ENCODE measurements around the gene SLC24A1.

The SLC24A1 gene

DNA sequence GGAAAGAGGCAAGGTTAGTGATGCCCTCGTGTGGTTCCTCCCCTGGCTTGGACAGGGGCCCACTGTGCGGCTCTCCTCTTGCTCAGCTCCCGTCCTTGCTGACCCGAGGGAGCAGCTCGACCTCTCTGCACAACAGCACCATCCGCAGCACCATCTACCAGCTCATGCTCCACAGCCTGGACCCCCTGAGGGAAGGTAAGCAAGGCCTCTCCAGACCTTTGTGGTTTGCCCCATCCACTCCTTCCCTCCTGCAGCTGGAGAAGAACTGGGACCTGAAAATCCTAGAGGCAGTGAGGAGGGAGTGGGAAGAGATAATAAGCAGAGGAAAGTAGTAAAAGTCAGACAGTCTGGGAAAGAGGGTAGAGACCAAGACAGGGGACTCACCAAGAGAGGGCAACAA is 17.8 kb downstream of the SLC24A1 start:
- no peak overlapping the region for H3K56ac ChIP-seq (ENCODE audit: low read length)
- no peak overlapping the region for H3K4me2 ChIP-seq (ENCODE audit: low read length)
- WGBS (ENCODE audit: extremely low coverage, insufficient coverage, low lambda C conversion rate): no CpG with 5 or more reads among the region's 6 CpGs
- no peak overlapping the region for H3K27ac ChIP-seq (ENCODE audit: low read depth, low read length)
- no peak overlapping the region for H3K4ac ChIP-seq (ENCODE audit: low read depth, low read length)
- H3K9ac ChIP-seq (ENCODE audit: low read length): no peak overlapping the region
- no peak overlapping the region for H4K8ac ChIP-seq (ENCODE audit: low read depth, low read length)
- H2BK120ac ChIP-seq (ENCODE audit: low read depth, low read length): no peak overlapping the region
- H3K23ac ChIP-seq (ENCODE audit: low read length): no peak overlapping the region
- no peak overlapping the region for H3K4me3 ChIP-seq (ENCODE audit: low read length)
- H2AK5ac ChIP-seq (ENCODE audit: low read length): no peak overlapping the region
- H3K18ac ChIP-seq (ENCODE audit: low read length): no peak overlapping the region
- H3K27me3 ChIP-seq (ENCODE audit: insufficient read depth, low read length, poor library complexity): no peaks in the 10 kb centered on the region
- no peak overlapping the region for H2BK15ac ChIP-seq (replicated peaks; ENCODE audit: low read depth)
- no peak for DNase-seq
- no peak overlapping the region for H4K5ac ChIP-seq (ENCODE audit: low read length)
- no peaks in the 10 kb centered on the region for H3K36me3 ChIP-seq (ENCODE audit: control insufficient read depth, insufficient read depth, low read length)
- no peaks in the 10 kb centered on the region for H3K4me1 ChIP-seq (ENCODE audit: control insufficient read depth, low read depth, low read length)
- H3K79me2 ChIP-seq (ENCODE audit: control insufficient read depth, insufficient read depth, low read length): no peaks in the 10 kb centered on the region
- H2BK5ac ChIP-seq (ENCODE audit: low read length): no peak overlapping the region
- no peaks in the 10 kb centered on the region for H3K79me1 ChIP-seq (ENCODE audit: low read length)

DNA sequence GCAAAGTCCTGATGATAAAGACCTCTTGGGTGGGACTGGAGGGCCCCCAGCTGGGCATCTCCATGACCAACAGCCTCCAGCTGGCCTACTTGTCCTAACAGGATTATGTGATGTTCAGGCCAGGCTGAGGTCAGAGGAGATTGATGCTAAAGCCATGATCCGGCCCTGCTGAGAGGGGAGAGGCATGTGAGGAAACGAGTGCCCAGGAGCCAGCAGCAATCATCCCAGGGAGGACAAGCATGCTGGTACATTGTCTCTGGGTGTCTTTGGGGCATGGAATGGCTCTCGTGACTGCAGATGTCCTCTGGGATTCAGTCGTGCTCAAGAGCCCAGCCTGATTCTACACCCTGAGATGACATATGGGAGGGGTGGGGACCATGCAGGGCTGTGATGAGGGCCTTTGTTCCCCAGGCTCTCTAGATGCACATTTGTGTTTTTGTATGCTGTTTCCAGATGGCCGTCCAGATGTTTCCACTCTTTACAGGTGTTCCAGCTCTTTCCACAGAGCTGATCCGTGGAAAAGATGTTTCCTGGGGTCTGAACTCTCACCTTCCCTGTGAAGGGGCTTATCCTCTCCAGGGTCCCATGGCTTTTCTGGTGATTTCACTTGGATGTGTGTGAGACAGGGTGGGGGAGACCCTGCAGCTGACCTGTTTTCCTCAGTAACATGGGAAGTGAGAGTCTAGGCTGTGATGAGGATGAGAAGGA is 20.2 kb downstream of the SLC24A1 start:
- Histone ChIP-seq H3K27ac (ENCODE audit: low read depth, low read length) (no peak overlapping the region), H3K56ac (ENCODE audit: low read length) (no peak overlapping the region), H3K79me2 (ENCODE audit: control insufficient read depth, insufficient read depth, low read length) (no peaks in the 10 kb centered on the region), H3K9ac (ENCODE audit: low read length) (no peak overlapping the region), H4K5ac (ENCODE audit: low read length) (no peak overlapping the region), H3K27me3 (ENCODE audit: insufficient read depth, low read length, poor library complexity) (no peaks in the 10 kb centered on the region), H3K4me3 (ENCODE audit: low read length) (no peak overlapping the region), H3K79me1 (ENCODE audit: low read length) (no peaks in the 10 kb centered on the region), H2BK5ac (ENCODE audit: low read length) (no peak overlapping the region), H3K18ac (ENCODE audit: low read length) (no peak overlapping the region), H2AK5ac (ENCODE audit: low read length) (no peak overlapping the region), H3K4me2 (ENCODE audit: low read length) (no peak overlapping the region), H2BK15ac (replicated peaks; ENCODE audit: low read depth) (no peak overlapping the region), H3K4ac (ENCODE audit: low read depth, low read length) (no peak overlapping the region), H4K8ac (ENCODE audit: low read depth, low read length) (no peak overlapping the region), H3K36me3 (ENCODE audit: control insufficient read depth, insufficient read depth, low read length) (no peaks in the 10 kb centered on the region), H2BK120ac (ENCODE audit: low read depth, low read length) (no peak overlapping the region), H3K23ac (ENCODE audit: low read length) (no peak overlapping the region), H3K4me1 (ENCODE audit: control insufficient read depth, low read depth, low read length) (no peaks in the 10 kb centered on the region)
- WGBS (ENCODE audit: extremely low coverage, insufficient coverage, low lambda C conversion rate): no CpG with 5 or more reads among the region's 6 CpGs
- DNase-seq: peak; percentile 28

DNA sequence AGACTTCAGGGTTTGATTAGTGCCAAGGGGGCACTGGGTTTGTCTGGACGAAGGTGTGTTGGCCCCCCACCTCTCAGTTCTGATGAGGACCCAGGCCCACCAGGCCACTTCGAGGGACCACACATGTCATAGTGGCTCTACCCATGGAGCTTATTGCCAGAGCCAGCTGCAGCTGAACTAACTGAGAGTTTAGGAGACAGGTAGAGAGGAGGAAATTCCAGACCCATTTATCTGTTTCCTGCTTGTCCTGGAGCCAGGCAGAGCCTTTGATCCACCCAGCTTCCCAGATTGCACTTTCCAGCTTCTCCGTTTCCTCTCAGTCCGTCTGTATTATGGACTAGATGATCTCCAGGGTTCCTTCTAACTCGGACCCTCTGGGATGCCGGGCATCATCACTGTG is 20.9 kb downstream of the SLC24A1 start:
- no peak overlapping the region for H3K4me2 ChIP-seq (ENCODE audit: low read length)
- no peak overlapping the region for H3K23ac ChIP-seq (ENCODE audit: low read length)
- H3K56ac ChIP-seq (ENCODE audit: low read length): no peak overlapping the region
- no peak overlapping the region for H3K18ac ChIP-seq (ENCODE audit: low read length)
- no peak overlapping the region for H2AK5ac ChIP-seq (ENCODE audit: low read length)
- no peak overlapping the region for H4K8ac ChIP-seq (ENCODE audit: low read depth, low read length)
- H3K4me1 ChIP-seq (ENCODE audit: control insufficient read depth, low read depth, low read length): no peaks in the 10 kb centered on the region
- no peak for DNase-seq
- no peak overlapping the region for H4K5ac ChIP-seq (ENCODE audit: low read length)
- H2BK120ac ChIP-seq (ENCODE audit: low read depth, low read length): no peak overlapping the region
- no peaks in the 10 kb centered on the region for H3K36me3 ChIP-seq (ENCODE audit: control insufficient read depth, insufficient read depth, low read length)
- H2BK15ac ChIP-seq (replicated peaks; ENCODE audit: low read depth): no peak overlapping the region
- no peak overlapping the region for H3K27ac ChIP-seq (ENCODE audit: low read depth, low read length)
- no peak overlapping the region for H3K9ac ChIP-seq (ENCODE audit: low read length)
- no peak overlapping the region for H3K4ac ChIP-seq (ENCODE audit: low read depth, low read length)
- H3K79me2 ChIP-seq (ENCODE audit: control insufficient read depth, insufficient read depth, low read length): no peaks in the 10 kb centered on the region
- no peaks in the 10 kb centered on the region for H3K27me3 ChIP-seq (ENCODE audit: insufficient read depth, low read length, poor library complexity)
- WGBS (ENCODE audit: extremely low coverage, insufficient coverage, low lambda C conversion rate): no CpG with 5 or more reads among the region's 6 CpGs
- H3K4me3 ChIP-seq (ENCODE audit: low read length): no peak overlapping the region
- H3K79me1 ChIP-seq (ENCODE audit: low read length): no peaks in the 10 kb centered on the region
- no peak overlapping the region for H2BK5ac ChIP-seq (ENCODE audit: low read length)

DNA sequence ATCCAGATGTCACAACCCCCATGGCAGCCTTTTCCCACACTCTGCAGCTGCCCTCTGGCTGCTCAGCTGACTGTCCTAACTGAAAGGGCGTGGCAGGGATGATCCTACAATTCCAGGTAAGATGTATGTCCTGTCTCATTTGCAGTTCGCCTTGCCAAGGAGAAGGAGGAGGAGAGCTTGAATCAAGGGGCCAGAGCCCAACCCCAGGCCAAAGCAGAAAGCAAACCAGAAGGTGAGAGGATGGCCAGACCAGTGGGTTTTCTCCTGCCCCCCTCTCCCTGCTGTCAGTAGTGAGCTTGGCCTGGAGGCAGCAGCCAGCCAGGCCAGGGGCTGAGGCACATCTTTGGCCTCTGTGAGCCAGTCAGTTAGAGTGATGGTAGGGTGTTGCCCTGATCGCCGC is 22.5 kb downstream of the SLC24A1 start:
- H3K4me2 ChIP-seq (ENCODE audit: low read length): no peak overlapping the region
- no peak overlapping the region for H3K9ac ChIP-seq (ENCODE audit: low read length)
- H4K5ac ChIP-seq (ENCODE audit: low read length): no peak overlapping the region
- H2BK5ac ChIP-seq (ENCODE audit: low read length): no peak overlapping the region
- H3K23ac ChIP-seq (ENCODE audit: low read length): peak overlapping the region; percentile 59
- no peak overlapping the region for H3K56ac ChIP-seq (ENCODE audit: low read length)
- H4K8ac ChIP-seq (ENCODE audit: low read depth, low read length): no peak overlapping the region
- WGBS (ENCODE audit: extremely low coverage, insufficient coverage, low lambda C conversion rate): no CpG with 5 or more reads among the region's 4 CpGs
- DNase-seq: no peak
- no peaks in the 10 kb centered on the region for H3K27me3 ChIP-seq (ENCODE audit: insufficient read depth, low read length, poor library complexity)
- H3K4me3 ChIP-seq (ENCODE audit: low read length): no peak overlapping the region
- no peaks in the 10 kb centered on the region for H3K79me1 ChIP-seq (ENCODE audit: low read length)
- no peaks in the 10 kb centered on the region for H3K4me1 ChIP-seq (ENCODE audit: control insufficient read depth, low read depth, low read length)
- no peak overlapping the region for H3K18ac ChIP-seq (ENCODE audit: low read length)
- H2AK5ac ChIP-seq (ENCODE audit: low read length): no peak overlapping the region
- H2BK15ac ChIP-seq (replicated peaks; ENCODE audit: low read depth): no peak overlapping the region
- H2BK120ac ChIP-seq (ENCODE audit: low read depth, low read length): no peak overlapping the region
- H3K27ac ChIP-seq (ENCODE audit: low read depth, low read length): no peak overlapping the region
- no peak overlapping the region for H3K4ac ChIP-seq (ENCODE audit: low read depth, low read length)
- H3K79me2 ChIP-seq (ENCODE audit: control insufficient read depth, insufficient read depth, low read length): no peaks in the 10 kb centered on the region
- no peaks in the 10 kb centered on the region for H3K36me3 ChIP-seq (ENCODE audit: control insufficient read depth, insufficient read depth, low read length)

DNA sequence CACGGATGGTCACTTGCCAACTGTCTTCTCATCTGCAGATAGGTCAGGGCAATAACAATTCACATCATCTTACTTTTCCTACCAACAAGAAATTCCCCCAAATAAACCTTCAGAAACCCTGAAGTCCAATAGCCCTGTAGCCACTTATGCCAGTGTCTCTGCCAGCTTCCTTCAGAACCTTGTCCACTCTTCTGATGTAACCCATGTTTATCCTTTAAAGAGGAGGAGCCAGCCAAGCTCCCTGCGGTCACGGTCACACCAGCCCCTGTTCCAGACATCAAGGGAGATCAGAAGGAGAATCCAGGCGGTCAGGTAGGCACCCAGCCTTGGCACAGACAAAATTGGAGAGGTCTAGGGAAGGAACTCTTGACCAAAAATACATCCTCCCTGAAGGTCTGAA is 23.7 kb downstream of the SLC24A1 start:
- H3K4ac ChIP-seq (ENCODE audit: low read depth, low read length): no peak overlapping the region
- WGBS (ENCODE audit: extremely low coverage, insufficient coverage, low lambda C conversion rate): no CpG with 5 or more reads among the region's 4 CpGs
- no peaks in the 10 kb centered on the region for H3K79me1 ChIP-seq (ENCODE audit: low read length)
- H3K36me3 ChIP-seq (ENCODE audit: control insufficient read depth, insufficient read depth, low read length): no peaks in the 10 kb centered on the region
- H3K27me3 ChIP-seq (ENCODE audit: insufficient read depth, low read length, poor library complexity): no peaks in the 10 kb centered on the region
- no peak overlapping the region for H2BK120ac ChIP-seq (ENCODE audit: low read depth, low read length)
- DNase-seq: no peak
- no peak overlapping the region for H3K27ac ChIP-seq (ENCODE audit: low read depth, low read length)
- H2BK15ac ChIP-seq (replicated peaks; ENCODE audit: low read depth): no peak overlapping the region
- no peak overlapping the region for H3K23ac ChIP-seq (ENCODE audit: low read length)
- H4K5ac ChIP-seq (ENCODE audit: low read length): no peak overlapping the region
- H3K9ac ChIP-seq (ENCODE audit: low read length): no peak overlapping the region
- no peak overlapping the region for H4K8ac ChIP-seq (ENCODE audit: low read depth, low read length)
- H3K79me2 ChIP-seq (ENCODE audit: control insufficient read depth, insufficient read depth, low read length): no peaks in the 10 kb centered on the region
- no peak overlapping the region for H2BK5ac ChIP-seq (ENCODE audit: low read length)
- H3K4me1 ChIP-seq (ENCODE audit: control insufficient read depth, low read depth, low read length): no peaks in the 10 kb centered on the region
- no peak overlapping the region for H3K56ac ChIP-seq (ENCODE audit: low read length)
- H3K4me2 ChIP-seq (ENCODE audit: low read length): no peak overlapping the region
- no peak overlapping the region for H3K18ac ChIP-seq (ENCODE audit: low read length)
- no peak overlapping the region for H3K4me3 ChIP-seq (ENCODE audit: low read length)
- no peak overlapping the region for H2AK5ac ChIP-seq (ENCODE audit: low read length)

DNA sequence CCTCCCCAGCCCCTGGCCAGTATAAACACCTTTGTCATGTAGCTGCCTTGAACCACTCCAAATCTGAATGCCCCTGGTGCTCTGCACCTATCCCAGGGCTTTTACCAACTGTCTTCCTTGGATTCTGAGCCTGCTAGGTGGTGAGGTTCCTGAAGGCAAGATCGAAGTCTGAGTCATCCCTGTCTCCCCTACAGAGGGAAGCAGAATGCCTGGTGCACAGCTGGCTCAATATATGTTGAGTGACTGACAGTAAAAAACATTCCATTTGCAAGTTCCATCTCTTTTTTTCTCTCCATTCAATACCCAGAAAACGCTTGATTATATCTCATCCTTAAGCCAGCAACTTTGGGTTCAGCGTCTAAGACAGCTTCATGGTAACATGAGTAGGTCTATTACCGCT is 24.7 kb downstream of the SLC24A1 start:
- Histone ChIP-seq H3K79me1 (ENCODE audit: low read length) (no peaks in the 10 kb centered on the region), H3K23ac (ENCODE audit: low read length) (no peak overlapping the region), H3K4ac (ENCODE audit: low read depth, low read length) (no peak overlapping the region), H3K27me3 (ENCODE audit: insufficient read depth, low read length, poor library complexity) (no peaks in the 10 kb centered on the region), H3K27ac (ENCODE audit: low read depth, low read length) (no peak overlapping the region), H4K5ac (ENCODE audit: low read length) (no peak overlapping the region), H2AK5ac (ENCODE audit: low read length) (no peak overlapping the region), H3K79me2 (ENCODE audit: control insufficient read depth, insufficient read depth, low read length) (no peaks in the 10 kb centered on the region), H4K8ac (ENCODE audit: low read depth, low read length) (no peak overlapping the region), H2BK15ac (replicated peaks; ENCODE audit: low read depth) (no peak overlapping the region), H3K56ac (ENCODE audit: low read length) (no peak overlapping the region), H3K4me1 (ENCODE audit: control insufficient read depth, low read depth, low read length) (no peaks in the 10 kb centered on the region), H2BK5ac (ENCODE audit: low read length) (no peak overlapping the region), H3K18ac (ENCODE audit: low read length) (no peak overlapping the region), H3K36me3 (ENCODE audit: control insufficient read depth, insufficient read depth, low read length) (no peaks in the 10 kb centered on the region), H3K9ac (ENCODE audit: low read length) (no peak overlapping the region), H3K4me3 (ENCODE audit: low read length) (no peak overlapping the region), H2BK120ac (ENCODE audit: low read depth, low read length) (no peak overlapping the region), H3K4me2 (ENCODE audit: low read length) (no peak overlapping the region)
- no CpG with 5 or more reads among the region's 4 CpGs for WGBS (ENCODE audit: extremely low coverage, insufficient coverage, low lambda C conversion rate)
- peak; percentile 25 for DNase-seq
